ENCODE results near the gene UTP4. TPM values are rescaled to one million over a fixed set of nuclear protein-coding genes. Genes with fewer than 3 reads are reported as not detected.

Gene UTP4
- total RNA-seq, 1 donor from 2014 or later: 55.3 TPM

- POLR2A ChIA-PET: interaction anchor here (0.6 to 1.0 kb wide), 2 partner anchors 109 to 135 kb away, joined by 3 to 6 read pairs; no protein-coding TSS in a partner anchor
- intact Hi-C loops (cut with micrococcal nuclease): no loop called here
- CTCF ChIA-PET: interaction anchor here (0.7 to 8.0 kb wide), 10 partner anchors 8 to 136 kb away, joined by 3 to 163 read pairs (median 5); partner anchors contain the start of gene SNTB2
- Mint-ChIP-seq H3K27ac (no peak overlapping the region), H3K36me3 (ENCODE audit: low read depth) (peaks cover 70% of the 10 kb centered on the region), H3K9me3 (no peaks in the 10 kb centered on the region), H3K4me1 (no peaks in the 10 kb centered on the region), H3K4me3 (no peak overlapping the region), H3K27me3 (no peaks in the 10 kb centered on the region)
- peak; percentile 64 for ATAC-seq (ENCODE audit: low read depth)
- TF ChIP-seq, protein P1, sequence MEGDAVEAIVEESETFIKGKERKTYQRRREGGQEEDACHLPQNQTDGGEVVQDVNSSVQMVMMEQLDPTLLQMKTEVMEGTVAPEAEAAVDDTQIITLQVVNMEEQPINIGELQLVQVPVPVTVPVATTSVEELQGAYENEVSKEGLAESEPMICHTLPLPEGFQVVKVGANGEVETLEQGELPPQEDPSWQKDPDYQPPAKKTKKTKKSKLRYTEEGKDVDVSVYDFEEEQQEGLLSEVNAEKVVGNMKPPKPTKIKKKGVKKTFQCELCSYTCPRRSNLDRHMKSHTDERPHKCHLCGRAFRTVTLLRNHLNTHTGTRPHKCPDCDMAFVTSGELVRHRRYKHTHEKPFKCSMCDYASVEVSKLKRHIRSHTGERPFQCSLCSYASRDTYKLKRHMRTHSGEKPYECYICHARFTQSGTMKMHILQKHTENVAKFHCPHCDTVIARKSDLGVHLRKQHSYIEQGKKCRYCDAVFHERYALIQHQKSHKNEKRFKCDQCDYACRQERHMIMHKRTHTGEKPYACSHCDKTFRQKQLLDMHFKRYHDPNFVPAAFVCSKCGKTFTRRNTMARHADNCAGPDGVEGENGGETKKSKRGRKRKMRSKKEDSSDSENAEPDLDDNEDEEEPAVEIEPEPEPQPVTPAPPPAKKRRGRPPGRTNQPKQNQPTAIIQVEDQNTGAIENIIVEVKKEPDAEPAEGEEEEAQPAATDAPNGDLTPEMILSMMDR (IDR thresholded peaks at IDR 0.05): no peak
- no peak for DNase-seq
Measured at GRCh38 chr16:69150146-69150865, 17.9 kb downstream of the UTP4 start.

GRCh38 chr16:69157196-69157595 lies 24.7 kb downstream of the UTP4 start:
- DNase-seq (no peak), ATAC-seq (ENCODE audit: low read depth) (no peak)
- Mint-ChIP-seq H3K36me3 (ENCODE audit: low read depth) (peaks cover 77% of the 10 kb centered on the region), H3K27ac (no peak overlapping the region), H3K4me1 (no peaks in the 10 kb centered on the region), H3K27me3 (no peaks in the 10 kb centered on the region), H3K9me3 (no peaks in the 10 kb centered on the region), H3K4me3 (no peak overlapping the region)
- TF ChIP-seq, protein P1 (IDR thresholded peaks at IDR 0.05): no peak
- ChIA-PET CTCF (no interaction called here), POLR2A (no interaction called here)
- intact Hi-C loops (cut with micrococcal nuclease): no loop called here

GRCh38 chr16:69160192-69160591 lies 27.7 kb downstream of the UTP4 start:
- Mint-ChIP-seq H3K4me1 (no peaks in the 10 kb centered on the region), H3K27ac (no peak overlapping the region), H3K27me3 (no peaks in the 10 kb centered on the region), H3K4me3 (no peak overlapping the region), H3K9me3 (no peaks in the 10 kb centered on the region), H3K36me3 (ENCODE audit: low read depth) (peaks cover 77% of the 10 kb centered on the region)
- intact Hi-C loops (cut with micrococcal nuclease): no loop called here
- no peak for ATAC-seq (ENCODE audit: low read depth)
- POLR2A ChIA-PET: no interaction called here
- CTCF ChIA-PET: interaction anchor here (1.5 kb wide), 1 partner anchor 10 kb away, joined by 6 read pairs; no protein-coding TSS in a partner anchor
- no peak for DNase-seq
- TF ChIP-seq, protein P1 (IDR thresholded peaks at IDR 0.05): no peak

DNA sequence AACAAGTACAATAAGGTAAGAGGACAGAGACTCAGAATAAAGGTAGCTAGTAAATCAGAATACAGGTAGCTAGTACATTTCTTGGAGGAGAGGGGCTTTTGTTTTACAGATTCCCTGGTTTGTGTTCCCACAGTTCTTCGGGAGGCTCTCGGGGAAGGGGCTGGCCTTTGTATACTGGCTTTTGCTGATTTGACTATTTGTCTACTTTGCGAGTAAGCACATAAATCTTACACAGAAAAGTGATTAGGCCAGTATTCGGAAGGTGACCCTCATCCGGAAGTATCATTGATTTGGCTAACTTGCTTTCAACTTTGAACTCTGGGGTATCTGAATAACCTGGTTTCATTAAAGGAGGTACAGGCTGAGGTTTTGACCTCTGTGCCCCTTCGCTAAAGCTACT lies 33.1 kb downstream of the UTP4 start:
- H3K4me3 Mint-ChIP-seq: no peak overlapping the region
- H3K36me3 Mint-ChIP-seq (ENCODE audit: low read depth): peaks cover 82% of the 10 kb centered on the region
- DNase-seq: no peak
- CTCF ChIA-PET: interaction anchor here (1.6 kb wide), 1 partner anchor 124 kb away, joined by 3 read pairs; no protein-coding TSS in a partner anchor
- intact Hi-C loops (cut with micrococcal nuclease): no loop called here
- TF ChIP-seq, protein P1 (IDR thresholded peaks at IDR 0.05): no peak
- no peaks in the 10 kb centered on the region for H3K27me3 Mint-ChIP-seq
- peaks cover 4% of the 10 kb centered on the region for H3K4me1 Mint-ChIP-seq
- H3K9me3 Mint-ChIP-seq: no peaks in the 10 kb centered on the region
- ATAC-seq (ENCODE audit: low read depth): no peak
- H3K27ac Mint-ChIP-seq: no peak overlapping the region
- POLR2A ChIA-PET: no interaction called here

- Mint-ChIP-seq H3K9me3 (no peaks in the 10 kb centered on the region), H3K27me3 (no peaks in the 10 kb centered on the region), H3K4me3 (no peak overlapping the region), H3K36me3 (ENCODE audit: low read depth) (peaks cover 75% of the 10 kb centered on the region), H3K27ac (no peak overlapping the region), H3K4me1 (peaks cover 11% of the 10 kb centered on the region)
- ChIA-PET CTCF (interaction anchor here (1.0 to 1.3 kb wide), 2 partner anchors 14 to 122 kb away, joined by 3 read pairs; no protein-coding TSS in a partner anchor), POLR2A (no interaction called here)
- TF ChIP-seq, protein P1 (IDR thresholded peaks at IDR 0.05): no peak
- intact Hi-C loops (cut with micrococcal nuclease): no loop called here
- DNase-seq: no peak
- ATAC-seq (ENCODE audit: low read depth): no peak
Measured at GRCh38 chr16:69166221-69166833, 33.9 kb downstream of the UTP4 start.
